Measurements from ENCODE around the gene MIA2.
"Not testable (repeated sequence)": the region's sequence is repeated elsewhere in the genome, so short reads cannot be mapped to it uniquely, and the experiment has no call there.

The MIA2 gene

GRCh38 chr14:39276005-39276404, 42.3 kb downstream of the MIA2 start:
- DNase-seq: no peak

- no peak for DNase-seq
These were observed 42.9 kb downstream of the MIA2 start for GRCh38 chr14:39276579-39277114.

- no peak for DNase-seq
These were observed 45.8 kb downstream of the MIA2 start for GRCh38 chr14:39279515-39279914.

GRCh38 chr14:39280678-39281077, 47.0 kb downstream of the MIA2 start:
- DNase-seq: not testable (repeated sequence)

- DNase-seq: no peak
These were observed 55.8 kb downstream of the MIA2 start for GRCh38 chr14:39289523-39289922.

GRCh38 chr14:39291701-39292100, 58.0 kb downstream of the MIA2 start:
- DNase-seq: no peak

GRCh38 chr14:39293629-39294028, 59.9 kb downstream of the MIA2 start:
- no peak for DNase-seq

GRCh38 chr14:39300389-39300788, 66.7 kb downstream of the MIA2 start:
- DNase-seq: peak; percentile 45

GRCh38 chr14:39302124-39302810, 68.6 kb downstream of the MIA2 start:
- DNase-seq: peak; percentile 32

- no peak for DNase-seq
These were observed 69.4 kb downstream of the MIA2 start for GRCh38 chr14:39303115-39303514.

- DNase-seq: no peak
These were observed 74.1 kb downstream of the MIA2 start for GRCh38 chr14:39307815-39308214.

- no peak for DNase-seq
These were observed 76.3 kb downstream of the MIA2 start for GRCh38 chr14:39310051-39310450.

GRCh38 chr14:39315859-39316444, 82.2 kb downstream of the MIA2 start:
- no peak for DNase-seq

GRCh38 chr14:39316830-39317553, 83.3 kb downstream of the MIA2 start:
- no peak for DNase-seq

- no peak for DNase-seq
These were observed 84.9 kb downstream of the MIA2 start for GRCh38 chr14:39318574-39318973.

GRCh38 chr14:39319381-39319780, 85.7 kb downstream of the MIA2 start:
- DNase-seq: no peak

- no peak for DNase-seq
These were observed 86.6 kb downstream of the MIA2 start for GRCh38 chr14:39320318-39320717.

- DNase-seq: no peak
These were observed 89.1 kb downstream of the MIA2 start for GRCh38 chr14:39322807-39323206.

- no peak for DNase-seq
These were observed 90.4 kb downstream of the MIA2 start for GRCh38 chr14:39324097-39324496.

GRCh38 chr14:39339003-39339402, 105.3 kb downstream of the MIA2 start:
- no peak for DNase-seq

GRCh38 chr14:39341126-39341525, 107.4 kb downstream of the MIA2 start:
- DNase-seq: not testable (repeated sequence)

- peak; percentile 34 for DNase-seq
These were observed 109.1 kb downstream of the MIA2 start for GRCh38 chr14:39342768-39343167.

- DNase-seq: no peak
These were observed 109.9 kb downstream of the MIA2 start for GRCh38 chr14:39343614-39344013.

GRCh38 chr14:39350866-39351265, 117.2 kb downstream of the MIA2 start:
- DNase-seq: no peak
